ENCODE data around the gene PGM2.

Gene PGM2

DNA sequence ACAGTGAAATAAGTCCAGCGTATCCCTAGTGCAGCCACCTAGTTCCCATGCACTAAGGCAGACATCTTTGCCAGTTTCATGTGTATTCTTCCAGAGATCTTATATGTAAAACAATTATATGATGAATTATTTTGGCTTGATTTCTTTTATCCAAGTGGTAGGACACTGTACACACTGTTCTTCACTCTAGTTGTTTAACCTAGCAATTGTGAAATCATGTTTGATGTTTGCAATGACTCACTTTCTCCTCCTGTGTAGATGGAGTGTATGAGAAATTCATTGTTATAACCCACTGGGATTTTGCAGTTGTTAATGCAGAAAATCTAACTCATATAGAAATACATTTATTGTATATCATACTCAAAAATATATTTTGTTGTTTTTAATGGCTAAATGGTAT is 46.9 kb downstream of the PGM2 start:
- no peak overlapping the region for H3K4me3 ChIP-seq (ENCODE audit: low read length)
- TF ChIP-seq, protein P1, sequence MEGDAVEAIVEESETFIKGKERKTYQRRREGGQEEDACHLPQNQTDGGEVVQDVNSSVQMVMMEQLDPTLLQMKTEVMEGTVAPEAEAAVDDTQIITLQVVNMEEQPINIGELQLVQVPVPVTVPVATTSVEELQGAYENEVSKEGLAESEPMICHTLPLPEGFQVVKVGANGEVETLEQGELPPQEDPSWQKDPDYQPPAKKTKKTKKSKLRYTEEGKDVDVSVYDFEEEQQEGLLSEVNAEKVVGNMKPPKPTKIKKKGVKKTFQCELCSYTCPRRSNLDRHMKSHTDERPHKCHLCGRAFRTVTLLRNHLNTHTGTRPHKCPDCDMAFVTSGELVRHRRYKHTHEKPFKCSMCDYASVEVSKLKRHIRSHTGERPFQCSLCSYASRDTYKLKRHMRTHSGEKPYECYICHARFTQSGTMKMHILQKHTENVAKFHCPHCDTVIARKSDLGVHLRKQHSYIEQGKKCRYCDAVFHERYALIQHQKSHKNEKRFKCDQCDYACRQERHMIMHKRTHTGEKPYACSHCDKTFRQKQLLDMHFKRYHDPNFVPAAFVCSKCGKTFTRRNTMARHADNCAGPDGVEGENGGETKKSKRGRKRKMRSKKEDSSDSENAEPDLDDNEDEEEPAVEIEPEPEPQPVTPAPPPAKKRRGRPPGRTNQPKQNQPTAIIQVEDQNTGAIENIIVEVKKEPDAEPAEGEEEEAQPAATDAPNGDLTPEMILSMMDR (conservative IDR thresholded peaks at IDR 0.05; ENCODE audit: low read depth, low read length), result no peak
- no peak for DNase-seq (ENCODE audit: low read depth)

DNA sequence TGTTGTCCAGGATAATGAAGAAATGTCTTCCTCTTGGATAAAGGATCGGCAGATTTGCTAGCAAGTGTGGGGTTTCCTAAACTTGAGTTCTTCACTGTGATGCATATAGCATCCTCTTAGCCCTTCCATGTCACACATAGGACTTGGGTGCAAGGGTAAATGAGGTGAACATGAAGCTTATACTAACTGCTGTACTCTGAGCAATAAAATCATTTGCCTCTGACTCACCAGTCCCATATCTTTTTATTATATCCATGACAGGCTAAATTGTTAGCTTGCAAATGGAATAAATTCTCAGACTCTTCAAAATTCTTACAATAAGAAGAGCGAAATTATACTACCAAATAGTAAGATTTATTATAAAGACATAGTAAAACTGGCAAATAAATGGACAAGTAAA is 49.7 kb downstream of the PGM2 start:
- no peak overlapping the region for H3K4me3 ChIP-seq (ENCODE audit: low read length)
- TF ChIP-seq, protein P1 (conservative IDR thresholded peaks at IDR 0.05; ENCODE audit: low read depth, low read length), result no peak
- DNase-seq (ENCODE audit: low read depth), result no peak

DNA sequence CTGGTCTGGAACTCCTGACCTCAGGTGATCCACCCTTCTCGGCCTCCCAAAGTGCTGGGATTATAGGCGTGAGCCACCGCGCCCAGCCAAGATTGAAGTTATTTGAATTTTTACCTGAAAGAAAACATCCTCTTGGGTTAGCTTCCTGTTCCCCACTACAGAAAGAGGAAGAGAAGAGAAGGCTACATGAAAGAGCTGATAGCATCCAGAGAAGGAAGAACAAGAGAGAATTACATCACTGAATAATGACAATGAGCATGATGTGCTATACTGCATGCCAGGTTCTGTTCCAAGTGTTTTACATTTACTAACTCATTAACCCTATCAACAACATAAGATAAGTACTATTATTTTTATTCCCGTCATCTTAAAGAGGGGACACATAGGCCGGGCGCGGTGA is 52.9 kb downstream of the PGM2 start:
- H3K4me3 ChIP-seq (ENCODE audit: low read length), result no peak overlapping the region
- no peak for DNase-seq (ENCODE audit: low read depth)
- TF ChIP-seq, protein P1 (conservative IDR thresholded peaks at IDR 0.05; ENCODE audit: low read depth, low read length), result no peak

DNA sequence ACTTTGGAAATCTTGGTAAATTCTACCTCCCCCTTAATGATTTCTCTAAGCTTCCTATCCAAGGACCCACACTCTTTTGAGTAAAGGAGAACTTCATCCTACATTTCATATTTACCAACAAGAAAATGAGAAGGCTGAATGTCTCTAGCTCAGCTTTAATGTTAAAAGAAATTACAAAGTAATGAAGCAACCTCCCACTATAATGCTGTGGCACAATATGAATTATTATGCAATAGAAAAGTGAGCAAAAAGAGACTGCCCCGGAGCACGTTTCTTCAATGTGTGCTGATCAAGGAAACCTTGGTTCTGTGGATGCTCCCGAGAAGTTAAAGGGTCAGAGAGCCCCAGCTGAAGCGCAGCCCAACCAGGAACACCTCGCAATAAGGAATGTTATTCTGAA is 55.3 kb downstream of the PGM2 start:
- DNase-seq (ENCODE audit: low read depth), result no peak
- TF ChIP-seq, protein P1 (conservative IDR thresholded peaks at IDR 0.05; ENCODE audit: low read depth, low read length), result no peak
- no peak overlapping the region for H3K4me3 ChIP-seq (ENCODE audit: low read length)

DNA sequence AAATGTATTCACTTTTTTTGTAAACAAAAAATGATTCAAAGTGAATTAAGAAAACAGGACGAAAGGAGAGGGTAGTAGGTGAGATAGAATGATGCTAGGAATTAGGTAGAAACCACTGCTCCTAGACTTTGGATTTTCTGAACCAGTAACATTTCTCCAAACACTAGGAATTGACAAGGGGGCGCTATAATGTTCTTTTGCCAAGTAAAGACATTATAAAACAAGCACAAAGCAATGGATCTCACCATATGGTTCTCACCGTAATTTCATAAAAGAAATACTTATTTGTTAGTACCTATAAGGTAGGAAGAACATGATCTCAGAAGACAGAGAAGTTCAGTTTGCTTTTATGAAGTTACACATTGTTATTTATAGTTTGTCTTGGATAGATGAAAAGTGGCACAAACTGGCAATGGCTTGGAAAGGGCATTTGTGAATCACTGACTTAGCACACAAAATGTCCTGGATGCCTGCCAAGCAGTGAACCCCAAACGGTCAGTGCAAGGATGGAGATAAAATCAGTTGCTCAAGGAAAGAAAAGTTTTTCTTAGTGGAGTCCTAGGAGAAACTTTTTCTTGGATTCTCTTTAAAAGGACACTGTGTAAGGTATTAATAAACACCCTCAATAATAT is 56.3 kb downstream of the PGM2 start:
- TF ChIP-seq, protein P1 (conservative IDR thresholded peaks at IDR 0.05; ENCODE audit: low read depth, low read length), result peak; percentile 38
- no peak overlapping the region for H3K4me3 ChIP-seq (ENCODE audit: low read length)
- no peak for DNase-seq (ENCODE audit: low read depth)

DNA sequence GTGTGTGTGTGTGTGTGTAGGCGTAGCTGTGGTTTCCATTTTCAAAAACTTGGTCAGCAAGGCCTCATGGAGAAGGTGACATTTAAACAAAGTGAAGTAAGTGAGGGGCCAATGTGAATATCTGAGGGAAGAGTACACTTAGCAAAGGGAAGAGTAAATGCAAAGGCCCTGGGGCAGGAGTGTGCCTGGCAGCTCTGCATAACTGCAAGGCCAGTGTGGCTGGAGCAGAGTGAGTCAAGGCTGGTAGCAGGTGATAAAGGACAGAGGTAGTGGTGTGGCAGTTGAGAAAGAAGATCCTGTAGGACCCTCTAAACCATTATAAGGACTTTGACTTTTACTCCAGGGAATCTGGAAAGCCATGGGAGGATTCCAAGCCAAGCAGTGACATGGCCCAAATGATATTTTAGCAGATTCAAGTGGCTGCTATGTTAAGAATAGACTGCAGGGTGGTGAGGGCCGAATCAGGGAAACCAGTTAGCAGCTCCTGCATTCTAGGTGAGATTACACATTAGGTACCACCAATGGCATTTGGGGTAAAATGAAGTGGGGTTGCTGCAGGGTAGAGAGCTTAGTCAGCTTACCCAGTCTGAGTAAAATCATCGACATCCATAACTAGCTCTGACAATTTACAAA is 58.5 kb downstream of the PGM2 start:
- TF ChIP-seq, protein P1 (conservative IDR thresholded peaks at IDR 0.05; ENCODE audit: low read depth, low read length), result no peak
- no peak for DNase-seq (ENCODE audit: low read depth)
- H3K4me3 ChIP-seq (ENCODE audit: low read length), result no peak overlapping the region

DNA sequence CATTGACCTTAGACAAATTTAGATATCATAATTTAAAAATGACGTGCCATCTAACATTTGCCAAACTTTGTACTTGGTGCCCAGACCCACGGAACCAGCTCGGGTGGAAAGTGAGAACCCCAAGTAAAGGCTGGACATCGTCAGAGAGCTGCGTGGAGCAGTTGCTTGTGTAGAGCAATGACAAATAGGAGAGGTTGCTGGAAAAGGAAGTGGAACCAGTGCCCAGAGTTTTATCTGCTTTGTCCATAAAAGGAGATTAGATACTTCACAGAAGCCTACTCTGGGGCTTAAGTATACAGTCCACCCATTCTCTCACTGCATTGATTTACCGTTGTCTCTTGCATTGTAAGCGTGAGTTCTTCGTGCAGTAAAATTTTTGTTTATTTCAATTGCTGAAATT is 59.0 kb downstream of the PGM2 start:
- no peak overlapping the region for H3K4me3 ChIP-seq (ENCODE audit: low read length)
- no peak for DNase-seq (ENCODE audit: low read depth)
- TF ChIP-seq, protein P1 (conservative IDR thresholded peaks at IDR 0.05; ENCODE audit: low read depth, low read length), result no peak

Data from retinal pigment epithelial cell (primary cell).